CD8-positive, alpha-beta memory T cell (primary cell): ENCODE results near the gene SEC24C. TPM values are rescaled to one million over a fixed set of nuclear protein-coding genes. Genes with fewer than 3 reads are reported as not detected.
"Not testable (repeated sequence)": the region's sequence is repeated elsewhere in the genome, so short reads cannot be mapped to it uniquely, and the experiment has no call there.

Experiments
- CTCF ChIA-PET: fragments of 350-600 bp; sonication (Branson Sonifier 250); formaldehyde crosslinking; loops from one replicate; lab custom pipeline; 2021; ENCODE audit warnings: antibody characterized with exemption; lab: Charles Lee
- POLR2A ChIA-PET: fragments of 350-600 bp; sonication (Branson Sonifier 250); formaldehyde crosslinking; loops from one replicate; lab custom pipeline; 2021; ENCODE audit warnings: antibody characterized with exemption; lab: Charles Lee
- DNase-seq, 5 donors: peaks; one replicate each; pipeline versions ENCODE4 v3.0.0 to v3.0.0-alpha.2; 2020 to 2022; ENCODE audit warnings: mixed read lengths in 1 of 5
- H3K27ac ChIP-seq: one replicate; pipeline ENCODE4 v1.7.0; 2013; ENCODE audit warnings: low read depth, mild to moderate bottlenecking, low read length, moderate library complexity
- H3K27me3 ChIP-seq: 2 replicates; pipeline ENCODE4 v1.7.0; 2013; ENCODE audit warnings: low read length, mild to moderate bottlenecking; ENCODE audit not compliant: insufficient read depth, poor library complexity, severe bottlenecking
- H3K36me3 ChIP-seq: 2 replicates; pipeline ENCODE4 v1.7.0; 2013; ENCODE audit warnings: mild to moderate bottlenecking, low read length, moderate library complexity; ENCODE audit not compliant: insufficient read depth
- H3K4me1 ChIP-seq: 2 replicates; pipeline ENCODE4 v1.7.0; 2013; ENCODE audit warnings: mild to moderate bottlenecking, low read length, moderate library complexity; ENCODE audit not compliant: insufficient read depth
- H3K4me3 ChIP-seq: 2 replicates; pipeline ENCODE4 v1.7.0; 2013; ENCODE audit warnings: mild to moderate bottlenecking, low read length
- H3K9me3 ChIP-seq: 2 replicates; pipeline ENCODE4 v1.7.0; 2013; ENCODE audit warnings: mild to moderate bottlenecking, low read length
- H3K27ac Mint-ChIP-seq, 8 donors: one replicate each; pipeline ENCODE4 v1.8.0; 2020 to 2021; ENCODE audit warnings: mixed read lengths in 8 of 8, mild to moderate bottlenecking in 6 of 8, inconsistent platforms in 3 of 8, moderate library complexity in 3 of 8
- H3K27me3 Mint-ChIP-seq, 2 donors: one replicate each; pipeline ENCODE4 v1.8.0; 2020 to 2021; ENCODE audit warnings: mixed read lengths in 2 of 2, mild to moderate bottlenecking in 1 of 2, moderate library complexity in 1 of 2
- H3K36me3 Mint-ChIP-seq, 3 donors: one replicate each; pipeline ENCODE4 v1.8.0; 2020 to 2021; ENCODE audit warnings: mixed read lengths in 3 of 3, inconsistent platforms in 1 of 3, mild to moderate bottlenecking in 1 of 3
- H3K4me1 Mint-ChIP-seq, 3 donors: one replicate each; pipeline ENCODE4 v1.8.0; 2020 to 2021; ENCODE audit warnings: mixed read lengths in 3 of 3, inconsistent platforms in 1 of 3, mild to moderate bottlenecking in 1 of 3
- H3K4me3 Mint-ChIP-seq, 7 donors: one replicate each; pipeline ENCODE4 v1.8.0; 2020 to 2021; ENCODE audit warnings: mixed read lengths in 7 of 7, mild to moderate bottlenecking in 6 of 7, moderate library complexity in 4 of 7, inconsistent platforms in 2 of 7
- H3K9me3 Mint-ChIP-seq, 5 donors: one replicate each; pipeline ENCODE4 v1.8.0; 2020 to 2022; ENCODE audit warnings: mixed read lengths in 5 of 5, mild to moderate bottlenecking in 3 of 5, moderate library complexity in 2 of 5, inconsistent platforms in 1 of 5
- polyA plus RNA-seq: library from polyadenylated mRNA; unstranded; fragments of 300-500 nt; fragmentation: Illumina TruSeq; gene quantifications from one replicate; pipeline ENCODE4 v1.2.3, GENCODE V29; 2021
- total RNA-seq, 2 experiments: library from RNA; stranded (reverse); gene quantifications; one replicate each; pipeline ENCODE4 v1.2.3, GENCODE V29; 2021

Gene SEC24C
- total RNA-seq (10 to 100 TPM; 93.1 to 95.9 TPM), polyA plus RNA-seq (70.3 TPM)

GRCh38 chr10:73743905-73744663 is at the start of gene SEC24C:
TSS of gene SEC24C (plus strand) at chr10:73744372. CDS start at chr10:73746833, 2,461 bp downstream.
- Histone ChIP-seq H3K4me3 (peak within 1 kb of the TSS; percentile 61), H3K27ac (peak within 1 kb of the TSS; percentile 91), H3K27me3 (no peaks in the 10 kb centered on the region), H3K36me3 (peaks cover 11% of the 10 kb centered on the region), H3K4me1 (peaks cover 37% of the 10 kb centered on the region), H3K9me3 (no peaks in the 10 kb centered on the region)
- Mint-ChIP-seq H3K36me3 (peaks cover 2 to 35% (median 3%) of the 10 kb centered on the region in 3 donors), H3K4me1 (peaks cover 32 to 45% (median 44%) of the 10 kb centered on the region in 3 donors), H3K9me3 (no peaks in the 10 kb centered on the region), H3K4me3 (peak within 1 kb of the TSS; percentile 98 to 100 (median 99)), H3K27me3 (no peaks in the 10 kb centered on the region), H3K27ac (peak within 1 kb of the TSS; percentile 99 to 100 (median 100))
- DNase-seq, result peak; percentile 92 to 97 (median 95)
- POLR2A ChIA-PET, result interaction anchor here (0.7 to 3.0 kb wide), 11 partner anchors 13 to 248 kb away, joined by 3 to 32 read pairs (median 6); partner anchors contain the start of genes PPP3CB and ZSWIM8
- CTCF ChIA-PET, result interaction anchor here (0.7 to 4.9 kb wide), 8 partner anchors 9 to 136 kb away, joined by 3 to 26 read pairs (median 7); partner anchors contain the start of genes CHCHD1 and ZSWIM8

GRCh38 chr10:73695302-73695701 is 48.9 kb upstream of the SEC24C start:
- H3K27me3 Mint-ChIP-seq, POLR2A ChIA-PET, H3K4me3 Mint-ChIP-seq, DNase-seq, H3K27ac ChIP-seq, CTCF ChIA-PET, H3K36me3 ChIP-seq, H3K4me1 Mint-ChIP-seq, H3K27me3 ChIP-seq, H3K4me3 ChIP-seq, H3K9me3 Mint-ChIP-seq, H3K9me3 ChIP-seq, H3K4me1 ChIP-seq: not testable (repeated sequence)
- Mint-ChIP-seq H3K27ac (peak overlapping the region in 1 of 8 donors; percentile 21), H3K36me3 (peaks cover 0 to 22% (median 7%) of the 10 kb centered on the region in 3 donors)

GRCh38 chr10:73697675-73698159 is 46.5 kb upstream of the SEC24C start, which contains the start of gene AGAP5:
TSS of gene AGAP5 (minus strand) at chr10:73698109. CDS start at chr10:73697755, 354 bp downstream.
- CTCF ChIA-PET, H3K27me3 ChIP-seq, H3K4me3 Mint-ChIP-seq, H3K36me3 ChIP-seq, POLR2A ChIA-PET, DNase-seq, H3K27ac ChIP-seq, H3K4me1 ChIP-seq, H3K9me3 Mint-ChIP-seq, H3K4me3 ChIP-seq, H3K27me3 Mint-ChIP-seq, H3K9me3 ChIP-seq, H3K4me1 Mint-ChIP-seq: not testable (repeated sequence)
- Mint-ChIP-seq H3K36me3 (peaks cover 0 to 27% (median 11%) of the 10 kb centered on the region in 3 donors), H3K27ac (peak within 1 kb of the TSS in 2 of 8 donors; percentile 22 to 29)

- DNase-seq, H3K4me3 ChIP-seq, H3K27ac ChIP-seq, H3K4me1 ChIP-seq, H3K4me3 Mint-ChIP-seq, H3K27me3 Mint-ChIP-seq, H3K9me3 ChIP-seq, H3K36me3 ChIP-seq, H3K27me3 ChIP-seq, H3K9me3 Mint-ChIP-seq, CTCF ChIA-PET, H3K4me1 Mint-ChIP-seq, POLR2A ChIA-PET: not testable (repeated sequence)
- Mint-ChIP-seq H3K27ac (peak overlapping the region in 1 of 8 donors; percentile 22), H3K36me3 (peaks cover 0 to 30% (median 14%) of the 10 kb centered on the region in 3 donors)
Measured at GRCh38 chr10:73698819-73699218, 45.4 kb upstream of the SEC24C start.

GRCh38 chr10:73703924-73704323 is 40.2 kb upstream of the SEC24C start:
- H3K27me3 ChIP-seq, H3K27ac Mint-ChIP-seq, H3K27ac ChIP-seq, H3K4me3 ChIP-seq, POLR2A ChIA-PET, H3K9me3 ChIP-seq, CTCF ChIA-PET, H3K9me3 Mint-ChIP-seq, H3K4me1 ChIP-seq, H3K27me3 Mint-ChIP-seq, DNase-seq, H3K36me3 ChIP-seq, H3K4me3 Mint-ChIP-seq, H3K4me1 Mint-ChIP-seq: not testable (repeated sequence)
- H3K36me3 Mint-ChIP-seq, result peaks cover 0 to 41% (median 18%) of the 10 kb centered on the region in 3 donors

- H3K4me3 ChIP-seq, H3K9me3 ChIP-seq, H3K4me1 ChIP-seq, POLR2A ChIA-PET, H3K4me3 Mint-ChIP-seq, H3K36me3 ChIP-seq, CTCF ChIA-PET, H3K27me3 Mint-ChIP-seq, H3K27me3 ChIP-seq, DNase-seq, H3K4me1 Mint-ChIP-seq, H3K9me3 Mint-ChIP-seq, H3K27ac ChIP-seq: not testable (repeated sequence)
- Mint-ChIP-seq H3K36me3 (peaks cover 0 to 45% (median 18%) of the 10 kb centered on the region in 3 donors), H3K27ac (peak overlapping the region in 1 of 8 donors; percentile 27)
Measured at GRCh38 chr10:73705506-73706072, 38.6 kb upstream of the SEC24C start.

GRCh38 chr10:73706488-73706887 is 37.7 kb upstream of the SEC24C start:
- POLR2A ChIA-PET, H3K27me3 ChIP-seq, H3K27ac ChIP-seq, H3K4me3 Mint-ChIP-seq, H3K9me3 ChIP-seq, H3K4me1 Mint-ChIP-seq, H3K27me3 Mint-ChIP-seq, H3K9me3 Mint-ChIP-seq, H3K4me3 ChIP-seq, CTCF ChIA-PET, H3K4me1 ChIP-seq, DNase-seq, H3K36me3 ChIP-seq: not testable (repeated sequence)
- Mint-ChIP-seq H3K36me3 (peaks cover 0 to 44% (median 15%) of the 10 kb centered on the region in 3 donors), H3K27ac (peak overlapping the region in 3 of 8 donors; percentile 17 to 79 (median 59))

- H3K4me3 ChIP-seq, H3K4me1 ChIP-seq, H3K27me3 ChIP-seq, H3K9me3 ChIP-seq, H3K27me3 Mint-ChIP-seq, H3K27ac Mint-ChIP-seq, H3K36me3 ChIP-seq, H3K27ac ChIP-seq, H3K4me1 Mint-ChIP-seq, H3K9me3 Mint-ChIP-seq, H3K4me3 Mint-ChIP-seq, CTCF ChIA-PET, POLR2A ChIA-PET, DNase-seq: not testable (repeated sequence)
- H3K36me3 Mint-ChIP-seq, result peaks cover 0 to 43% (median 14%) of the 10 kb centered on the region in 3 donors
Measured at GRCh38 chr10:73707628-73708027, 36.5 kb upstream of the SEC24C start.
